ENCODE results near the gene OR10J4. TPM values are rescaled to one million over a fixed set of nuclear protein-coding genes. Genes with fewer than 3 reads are reported as not detected.

OR10J4 gene
- total and polyA plus RNA-seq, 2 of the 4 experiments (the other 2 are of a cell fraction) = not detected

GRCh38 chr1:159421821-159422220 is 10.2 kb upstream of the OR10J4 start:
- intact Hi-C loops (cut with micrococcal nuclease) (no loop called here), in situ Hi-C loops (cut with MboI; ENCODE audit: low sequenced_read_pairs) (no loop called here), dilution Hi-C loops (cut with HindIII; ENCODE audit: low sequenced_read_pairs, unreplicated experiment) (no loop called here)
- Histone ChIP-seq H3K14ac (replicated peaks; ENCODE audit: low read depth, low read length) (no peak overlapping the region), H2AK9ac (replicated peaks; ENCODE audit: low read depth, low read length, poor library complexity) (no peak overlapping the region), H3K9me1 (ENCODE audit: insufficient read depth, low read length) (no peaks in the 10 kb centered on the region), H3K27me3 (ENCODE audit: control insufficient read depth, insufficient read depth, low read length) (no peaks in the 10 kb centered on the region), H2AFZ (replicated peaks; ENCODE audit: low read length, poor library complexity) (no peak overlapping the region), H3K4me3 (ENCODE audit: insufficient read depth, low read depth, low read length) (no peak overlapping the region), H3K23ac (ENCODE audit: low read depth, low read length) (no peak overlapping the region), H3K18ac (ENCODE audit: low read depth, low read length) (no peak overlapping the region), H4K8ac (ENCODE audit: low read depth in 2 of 2, low read length in 2 of 2) (no peak overlapping the region), H3K9me3 (ENCODE audit: control insufficient read depth, insufficient read depth, low read length) (peaks cover 16% of the 10 kb centered on the region), H2BK120ac (ENCODE audit: low read depth, low read length) (no peak overlapping the region), H3K36me3 (ENCODE audit: control insufficient read depth, insufficient read depth, low read length) (no peaks in the 10 kb centered on the region), H2BK15ac (ENCODE audit: low read depth, low read length) (no peak overlapping the region), H2BK5ac (ENCODE audit: low read depth, low read length, poor library complexity, severe bottlenecking) (no peak overlapping the region), H3K9ac (ENCODE audit: low read depth, low read length) (no peak overlapping the region), H3K27ac (ENCODE audit: insufficient read depth, low read length) (no peak overlapping the region), H3K4me2 (ENCODE audit: low read depth, low read length) (no peak overlapping the region), H3K4me1 (ENCODE audit: control insufficient read depth, insufficient read depth, low read length) (no peaks in the 10 kb centered on the region), H4K20me1 (ENCODE audit: insufficient read depth, low read length) (no peaks in the 10 kb centered on the region), H4K5ac (ENCODE audit: low read depth, low read length) (no peak overlapping the region), H4K91ac (ENCODE audit: insufficient read depth, low read depth, low read length) (no peak overlapping the region), H2AK5ac (ENCODE audit: low read depth, low read length) (no peak overlapping the region), H2BK20ac (ENCODE audit: low read depth, low read length) (no peak overlapping the region), H3K56ac (ENCODE audit: extremely low read depth, insufficient read depth, low read length) (no peak overlapping the region), H3K79me1 (ENCODE audit: low read depth in 1 of 2, low read length in 2 of 2) (no peaks in the 10 kb centered on the region), H3K4ac (ENCODE audit: low read depth, low read length) (no peak overlapping the region)
- ChIA-PET CTCF (no interaction called here), POLR2A (ENCODE audit: unreplicated experiment) (no interaction called here)
- BruUV-seq (replicated peaks) = no TSS peak
- TF ChIP-seq CTCF (conservative IDR thresholded peaks at IDR 0.05; ENCODE audit: low read depth, low read length) (0 out of 2 replicates have a peak, but pooled peaks have one; percentile 4), POLR2A (IDR thresholded peaks at IDR 0.05; ENCODE audit: low read depth, low read length) (no peak), FOS (IDR thresholded peaks at IDR 0.05; ENCODE audit: low read depth, low read length) (no peak)
- no peak for ATAC-seq (ENCODE audit: low read depth)
- DNase-seq = no peak
- 83% methylated on average over 2 of the region's 8 CpGs; no CpG with 5 or more reads in 1 of the 2 experiments for WGBS, 2 experiments (ENCODE audit: extremely low coverage in 2 of 2, insufficient read length in 1 of 2)
